HG03565 (cell line): ENCODE measurements around the gene HPGD.

Source experiments
- ATAC-seq: cut with Tn5 transposase; IDR thresholded peaks from one replicate; pipeline ENCODE4 v1.9.1; 2021; ENCODE audit warnings: mild to moderate bottlenecking, moderate library complexity; ENCODE audit not compliant: unreplicated experiment

The HPGD gene

GRCh38 chr4:174522183-174523024, at the start of gene HPGD:
Gene HPGD (minus strand): TSS chr4:174522488. CDS start chr4:174522451, 37 bp downstream.
- peak; percentile 55 for ATAC-seq

- no peak for ATAC-seq
These were observed 42.2 kb upstream of the HPGD start for GRCh38 chr4:174564529-174564928.

- ATAC-seq, result no peak
These were observed 41.1 kb upstream of the HPGD start for GRCh38 chr4:174563399-174563798.

GRCh38 chr4:174561560-174561959, 39.3 kb upstream of the HPGD start:
- no peak for ATAC-seq

- no peak for ATAC-seq
These were observed 37.6 kb upstream of the HPGD start for GRCh38 chr4:174559894-174560293.

- no peak for ATAC-seq
These were observed 33.7 kb upstream of the HPGD start for GRCh38 chr4:174555789-174556630.

- no peak for ATAC-seq
These were observed 32.0 kb upstream of the HPGD start for GRCh38 chr4:174554231-174554728.

GRCh38 chr4:174553828-174554227, 31.5 kb upstream of the HPGD start:
- no peak for ATAC-seq

GRCh38 chr4:174553031-174553430, 30.7 kb upstream of the HPGD start:
- ATAC-seq, result no peak

- ATAC-seq, result no peak
These were observed 28.3 kb upstream of the HPGD start for GRCh38 chr4:174550541-174550940.

- no peak for ATAC-seq
These were observed 27.4 kb upstream of the HPGD start for GRCh38 chr4:174549721-174550120.

GRCh38 chr4:174545268-174545667, 23.0 kb upstream of the HPGD start:
- ATAC-seq, result no peak

- ATAC-seq, result no peak
These were observed 22.2 kb upstream of the HPGD start for GRCh38 chr4:174544496-174544895.

- no peak for ATAC-seq
These were observed 17.9 kb upstream of the HPGD start for GRCh38 chr4:174540175-174540574.

GRCh38 chr4:174539571-174539970, 17.3 kb upstream of the HPGD start:
- no peak for ATAC-seq

GRCh38 chr4:174538876-174539250, 16.6 kb upstream of the HPGD start:
- ATAC-seq, result no peak

GRCh38 chr4:174538123-174538875, 16.0 kb upstream of the HPGD start:
- peak; percentile 97 for ATAC-seq

- peak; percentile 16 for ATAC-seq
These were observed 15.3 kb upstream of the HPGD start for GRCh38 chr4:174537634-174538033.

- ATAC-seq, result no peak
These were observed 12.2 kb upstream of the HPGD start for GRCh38 chr4:174534461-174534860.

GRCh38 chr4:174532445-174532844, 10.2 kb upstream of the HPGD start:
- no peak for ATAC-seq

- no peak for ATAC-seq
These were observed 9.2 kb upstream of the HPGD start for GRCh38 chr4:174531486-174531885.
